ENCODE results near the gene WSB2. TPM values are rescaled to one million over a fixed set of nuclear protein-coding genes. Genes with fewer than 3 reads are reported as not detected.
A peak's percentile ranks its signal among the peaks of the same experiment; 100 is the strongest.

WSB2 gene
- total RNA-seq, 1 experiment from 2014 or later, result 203 TPM

GRCh38 chr12:118053071-118053985 is 7.7 kb downstream of the WSB2 start:
- Histone ChIP-seq H3K4me1 (ENCODE audit: insufficient read depth, low read length) (peaks cover 49% of the 10 kb centered on the region), H3K9me3 (ENCODE audit: low read length) (no peaks in the 10 kb centered on the region), H3K27ac (ENCODE audit: low read length) (peak overlapping the region; percentile 81), H4K20me1 (ENCODE audit: low read length) (no peaks in the 10 kb centered on the region), H3F3A (ENCODE audit: low read length, unreplicated experiment) (peaks cover 12% of the 10 kb centered on the region), H3K4me2 (ENCODE audit: low read length) (peak overlapping the region; percentile 60), H3K9me2 (replicated peaks; ENCODE audit: low read length) (no peaks in the 10 kb centered on the region), H3K4me3 (ENCODE audit: low read length) (0 out of 2 replicates have a peak overlapping the region, but pooled peaks have one; percentile 9), H3K27me3 (ENCODE audit: low read length) (no peaks in the 10 kb centered on the region), H3K36me3 (ENCODE audit: low read depth, low read length) (peaks cover 28% of the 10 kb centered on the region), H2AFZ (ENCODE audit: low read length) (peak overlapping the region; percentile 9), H3K79me2 (ENCODE audit: low read length) (peaks cover 73% of the 10 kb centered on the region), H3K9ac (ENCODE audit: low read length) (peak overlapping the region; percentile 11; the same call in 1 of the 2 replicates)
- BruUV-seq (replicated peaks), result no TSS peak
- ATAC-seq (no peak), DNase-seq (peak; percentile 41)
- CTCF ChIA-PET, result no interaction called here
- TF ChIP-seq CTCF (conservative IDR thresholded peaks at IDR 0.05; ENCODE audit: low read depth, low read length) (no peak), EZH2phosphoT487 (IDR thresholded peaks at IDR 0.05; ENCODE audit: borderline replicate concordance, low read length) (no peak), EZH2 (IDR thresholded peaks at IDR 0.05; ENCODE audit: low read length, unreplicated experiment) (no peak)
- intact Hi-C loops (cut with micrococcal nuclease), result loop anchor here (5.0 to 10.0 kb wide), 2 partner anchors 369 to 1136 kb away; no protein-coding TSS in a partner anchor
- POLR2A ChIA-PET (ENCODE audit: unreplicated experiment), result no interaction called here

GRCh38 chr12:118052324-118053070 is 8.5 kb downstream of the WSB2 start:
- BruUV-seq (replicated peaks), result TSS peak; percentile 65
- ATAC-seq (peak; percentile 88), DNase-seq (peak; percentile 100)
- Histone ChIP-seq H2AFZ (ENCODE audit: low read length) (peak overlapping the region; percentile 9), H3K9me3 (ENCODE audit: low read length) (no peaks in the 10 kb centered on the region), H3K9me2 (replicated peaks; ENCODE audit: low read length) (no peaks in the 10 kb centered on the region), H3K27ac (ENCODE audit: low read length) (peak overlapping the region; percentile 81), H3K4me3 (ENCODE audit: low read length) (peak overlapping the region; percentile 9; the same call in 1 of the 2 replicates), H3K79me2 (ENCODE audit: low read length) (peaks cover 71% of the 10 kb centered on the region), H3K4me2 (ENCODE audit: low read length) (peak overlapping the region; percentile 60), H3K4me1 (ENCODE audit: insufficient read depth, low read length) (peaks cover 49% of the 10 kb centered on the region), H3K27me3 (ENCODE audit: low read length) (no peaks in the 10 kb centered on the region), H3K9ac (ENCODE audit: low read length) (peak overlapping the region; percentile 41), H4K20me1 (ENCODE audit: low read length) (no peaks in the 10 kb centered on the region), H3F3A (ENCODE audit: low read length, unreplicated experiment) (peaks cover 12% of the 10 kb centered on the region), H3K36me3 (ENCODE audit: low read depth, low read length) (peaks cover 33% of the 10 kb centered on the region)
- intact Hi-C loops (cut with micrococcal nuclease), result loop anchor here (1.0 to 10.0 kb wide), 3 partner anchors 17 to 1135 kb away; no protein-coding TSS in a partner anchor
- CTCF ChIA-PET, result no interaction called here
- POLR2A ChIA-PET (ENCODE audit: unreplicated experiment), result no interaction called here
- TF ChIP-seq EZH2phosphoT487 (IDR thresholded peaks at IDR 0.05; ENCODE audit: borderline replicate concordance, low read length), result no peak
- TF ChIP-seq EZH2 (IDR thresholded peaks at IDR 0.05; ENCODE audit: low read length, unreplicated experiment), result no peak
- TF ChIP-seq CTCF (conservative IDR thresholded peaks at IDR 0.05; ENCODE audit: low read depth, low read length), result no peak

All from PC-3 (cell line).